Uterus (tissue), 4 donors: Measurements from ENCODE around the gene YWHAQ. TPM values are rescaled to one million over a fixed set of nuclear protein-coding genes. Genes with fewer than 3 reads are reported as not detected.
A peak's percentile ranks its signal among the peaks of the same experiment; 100 is the strongest.
"Not testable (repeated sequence)": the region's sequence is repeated elsewhere in the genome, so short reads cannot be mapped to it uniquely, and the experiment has no call there.

Experiments
- DNase-seq, 2 donors: peaks; one replicate each; pipeline ENCODE4 v3.0.0-alpha.2; 2019 to 2020
- H3K27ac ChIP-seq, 2 donors: fragments of 200-600 bp; sonication (generic); 1 replicate in 1 of 2; 2 replicates in 1 of 2; pipeline ENCODE4 v1.5.1; 2016 to 2018
- H3K27me3 ChIP-seq, 2 donors: fragments of 200-600 bp; sonication (generic); one replicate each; pipeline ENCODE4 v1.5.1; 2018 to 2019; ENCODE audit warnings: control low read depth in 1 of 2
- H3K36me3 ChIP-seq, 2 donors: fragments of 200-600 bp; sonication (generic); one replicate each; pipeline ENCODE4 v1.5.1; 2019; ENCODE audit warnings: control low read depth in 1 of 2
- H3K4me1 ChIP-seq, 2 donors: fragments of 200-600 bp; sonication (generic); one replicate each; pipeline ENCODE4 v1.5.1; 2018 to 2019; ENCODE audit warnings: control low read depth in 1 of 2
- H3K4me3 ChIP-seq, 2 donors: fragments of 200-600 bp; sonication (generic); 1 replicate in 1 of 2; 2 replicates in 1 of 2; pipeline ENCODE4 v1.5.1; 2018 to 2019; ENCODE audit warnings: mild to moderate bottlenecking in 1 of 2
- H3K9me3 ChIP-seq, 2 donors: fragments of 200-600 bp; sonication (generic); one replicate each; pipeline ENCODE4 v1.5.1; 2019; ENCODE audit warnings: control low read depth in 1 of 2
- POLR2A ChIP-seq, 2 donors: fragments of 450-650 bp; IDR thresholded peaks; one replicate each; pipeline ENCODE4 v1.6.1; 2016; ENCODE audit warnings: antibody characterized with exemption in 2 of 2, mild to moderate bottlenecking in 1 of 2, moderate library complexity in 1 of 2
- intact Hi-C: fragments of 100-400 bp; cut with DNase I; formaldehyde crosslinking; loops from one replicate; pipeline ENCODE4 v1.15.1; 2023; ENCODE audit warnings: low total_unique reads
- total RNA-seq, 4 donors: library from RNA; depleted of rRNA in 3 of 4; stranded (reverse); fragments of >200 nt in 3 of 4; gene quantifications; one replicate each; pipeline versions ENCODE4 v1.1.0 to v1.2.4, GENCODE V29; 2014 to 2023
- TF ChIP-seq, protein P1 (sequence below), 4 experiments: fragments of 200-600 bp in 2 of 4; fragments of 450-650 bp in 2 of 4; sonication (generic) in 2 of 4; IDR thresholded peaks; one replicate each; pipeline ENCODE4 v1.5.1; 2016 to 2019; ENCODE audit warnings: antibody characterized with exemption in 4 of 4, mild to moderate bottlenecking in 2 of 4, moderate library complexity in 1 of 4
- donor health status: DM: yes; HTN: yes; CAD: no.

YWHAQ gene
- total RNA-seq, 4 donors from 2014 or later: 155 to 275 (median 254) TPM

DNA sequence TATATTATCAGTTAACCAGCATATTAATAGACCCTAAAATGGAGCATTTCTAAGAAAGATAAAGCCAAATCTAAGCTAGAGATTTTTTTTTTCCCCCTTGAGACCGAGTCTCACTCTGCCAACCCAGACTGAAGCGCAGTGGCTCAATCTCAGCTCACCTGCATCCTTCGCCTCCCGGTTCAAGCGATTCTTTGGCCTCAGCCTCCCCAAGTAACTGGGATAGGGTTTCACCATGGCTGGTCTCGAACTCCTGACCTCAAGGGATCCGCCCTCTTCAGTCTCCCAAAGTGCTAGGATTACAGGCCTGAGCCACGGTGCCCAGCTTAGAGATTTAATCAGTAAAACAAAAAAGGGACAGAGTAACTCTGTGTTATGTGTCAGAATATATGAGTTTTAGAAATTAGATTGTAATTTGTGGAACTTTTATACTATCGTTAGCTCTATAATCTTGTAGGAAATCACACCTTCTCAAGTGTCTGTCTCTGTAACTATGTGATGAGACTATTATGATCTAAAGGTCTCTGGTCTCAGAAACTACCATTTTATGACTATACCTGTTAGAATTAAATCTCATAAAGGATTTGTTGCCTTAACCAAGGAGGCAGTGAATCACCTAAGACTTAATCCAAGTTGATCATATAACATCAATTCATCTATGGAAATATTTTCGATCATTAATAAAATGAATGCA is 34.0 kb downstream of the YWHAQ start:
- Histone ChIP-seq H3K27ac (no peak overlapping the region), H3K27me3 (no peaks in the 10 kb centered on the region), H3K36me3 (no peaks in the 10 kb centered on the region), H3K4me3 (no peak overlapping the region), H3K4me1 (peaks cover 0 to 6% of the 10 kb centered on the region in 2 donors), H3K9me3 (peaks cover 0 to 6% of the 10 kb centered on the region in 2 donors)
- no peak for DNase-seq
- intact Hi-C loops: no loop called here
- TF ChIP-seq, protein P1, sequence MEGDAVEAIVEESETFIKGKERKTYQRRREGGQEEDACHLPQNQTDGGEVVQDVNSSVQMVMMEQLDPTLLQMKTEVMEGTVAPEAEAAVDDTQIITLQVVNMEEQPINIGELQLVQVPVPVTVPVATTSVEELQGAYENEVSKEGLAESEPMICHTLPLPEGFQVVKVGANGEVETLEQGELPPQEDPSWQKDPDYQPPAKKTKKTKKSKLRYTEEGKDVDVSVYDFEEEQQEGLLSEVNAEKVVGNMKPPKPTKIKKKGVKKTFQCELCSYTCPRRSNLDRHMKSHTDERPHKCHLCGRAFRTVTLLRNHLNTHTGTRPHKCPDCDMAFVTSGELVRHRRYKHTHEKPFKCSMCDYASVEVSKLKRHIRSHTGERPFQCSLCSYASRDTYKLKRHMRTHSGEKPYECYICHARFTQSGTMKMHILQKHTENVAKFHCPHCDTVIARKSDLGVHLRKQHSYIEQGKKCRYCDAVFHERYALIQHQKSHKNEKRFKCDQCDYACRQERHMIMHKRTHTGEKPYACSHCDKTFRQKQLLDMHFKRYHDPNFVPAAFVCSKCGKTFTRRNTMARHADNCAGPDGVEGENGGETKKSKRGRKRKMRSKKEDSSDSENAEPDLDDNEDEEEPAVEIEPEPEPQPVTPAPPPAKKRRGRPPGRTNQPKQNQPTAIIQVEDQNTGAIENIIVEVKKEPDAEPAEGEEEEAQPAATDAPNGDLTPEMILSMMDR (IDR thresholded peaks at IDR 0.05): no peak
- no peak for TF ChIP-seq POLR2A (IDR thresholded peaks at IDR 0.05)

DNA sequence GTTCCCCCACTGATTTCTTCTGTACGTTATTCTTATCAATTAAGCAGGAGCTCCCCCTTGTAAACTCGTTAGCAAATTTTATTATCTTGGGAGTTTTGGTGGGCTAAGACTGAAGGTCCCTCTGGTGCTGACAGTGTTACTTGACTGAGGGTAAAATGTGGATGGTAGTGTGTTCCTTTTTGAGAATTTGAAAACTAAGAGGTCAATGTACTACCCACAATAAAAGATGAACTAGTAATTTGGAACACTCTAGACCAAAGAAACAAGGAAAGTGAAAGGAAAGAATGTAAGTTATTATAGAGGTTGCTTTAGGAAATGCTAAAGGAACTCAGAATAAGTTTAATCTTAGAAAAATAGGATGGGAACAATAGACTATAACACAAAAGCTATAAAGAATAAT is 35.1 kb downstream of the YWHAQ start:
- Histone ChIP-seq H3K4me1 (peaks cover 0 to 6% of the 10 kb centered on the region in 2 donors), H3K27me3 (no peaks in the 10 kb centered on the region), H3K36me3 (no peaks in the 10 kb centered on the region), H3K9me3 (peaks cover 0 to 6% of the 10 kb centered on the region in 2 donors), H3K4me3 (no peak overlapping the region), H3K27ac (no peak overlapping the region)
- TF ChIP-seq, protein P1 (IDR thresholded peaks at IDR 0.05): no peak
- no peak for TF ChIP-seq POLR2A (IDR thresholded peaks at IDR 0.05)
- DNase-seq: no peak
- intact Hi-C loops: no loop called here

DNA sequence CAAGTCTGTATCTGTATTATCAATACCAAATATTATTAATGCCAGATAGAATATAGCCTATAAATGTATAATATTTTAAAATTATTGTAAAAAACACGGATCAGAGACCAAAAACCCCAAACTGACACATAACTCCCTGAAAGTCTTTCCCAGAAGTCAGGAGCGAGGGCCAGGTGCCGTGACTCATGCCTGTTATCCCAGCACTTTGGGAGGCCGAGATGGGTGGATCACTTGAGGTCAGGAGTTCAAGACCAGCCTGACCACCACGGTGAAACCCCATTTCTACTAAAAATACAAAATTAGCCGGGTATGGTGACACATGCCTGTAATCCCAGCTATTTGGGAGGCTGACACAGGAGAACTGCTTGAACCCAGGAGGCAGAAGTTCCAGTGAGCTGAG is 35.5 kb downstream of the YWHAQ start:
- H3K4me3 ChIP-seq, H3K27me3 ChIP-seq, H3K36me3 ChIP-seq, DNase-seq, H3K9me3 ChIP-seq, intact Hi-C loops, H3K4me1 ChIP-seq: not testable (repeated sequence)
- H3K27ac ChIP-seq: peak overlapping the region in 1 of 2 donors; percentile 18

DNA sequence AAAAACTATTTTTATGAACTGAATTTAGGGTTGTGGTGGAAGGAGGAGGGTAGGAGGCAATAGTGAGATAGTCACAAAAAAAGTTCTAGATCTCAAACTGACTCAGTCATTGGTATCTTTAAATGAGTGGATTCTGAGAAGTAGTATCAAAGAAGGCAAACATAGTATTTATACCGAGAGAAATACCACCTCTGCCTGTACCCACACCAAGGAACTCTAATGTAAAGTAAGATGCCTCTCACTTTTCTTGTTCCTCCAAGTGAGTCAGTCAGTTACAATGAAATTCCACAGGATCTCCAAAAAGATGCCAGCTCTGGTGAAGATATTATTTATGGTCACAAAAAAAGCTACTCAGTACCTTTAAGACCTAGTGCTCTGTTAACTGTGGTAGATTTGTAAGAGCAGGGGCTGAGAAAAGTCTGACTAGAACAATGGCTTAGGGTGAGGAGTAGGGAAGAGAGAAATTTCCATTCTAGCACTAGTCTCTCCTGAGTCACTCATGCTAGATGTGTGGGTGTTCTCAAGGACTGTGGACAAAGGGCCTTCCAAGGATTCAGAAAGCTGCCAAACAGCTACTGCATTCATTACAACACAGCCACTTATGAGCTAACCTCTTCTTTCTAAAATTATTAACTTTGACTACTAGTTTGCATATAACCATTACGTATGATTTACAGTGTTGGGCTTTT is 36.3 kb downstream of the YWHAQ start:
- Histone ChIP-seq H3K9me3 (peaks cover 0 to under 1% of the 10 kb centered on the region in 2 donors), H3K4me1 (peaks cover 0 to 6% of the 10 kb centered on the region in 2 donors), H3K4me3 (no peak overlapping the region), H3K27me3 (no peaks in the 10 kb centered on the region), H3K27ac (peak overlapping the region in 1 of 2 donors; percentile 28), H3K36me3 (no peaks in the 10 kb centered on the region)
- TF ChIP-seq POLR2A (IDR thresholded peaks at IDR 0.05): no peak
- TF ChIP-seq, protein P1 (IDR thresholded peaks at IDR 0.05): no peak
- DNase-seq: peak in 1 of 2 donors; percentile 35
- intact Hi-C loops: no loop called here

DNA sequence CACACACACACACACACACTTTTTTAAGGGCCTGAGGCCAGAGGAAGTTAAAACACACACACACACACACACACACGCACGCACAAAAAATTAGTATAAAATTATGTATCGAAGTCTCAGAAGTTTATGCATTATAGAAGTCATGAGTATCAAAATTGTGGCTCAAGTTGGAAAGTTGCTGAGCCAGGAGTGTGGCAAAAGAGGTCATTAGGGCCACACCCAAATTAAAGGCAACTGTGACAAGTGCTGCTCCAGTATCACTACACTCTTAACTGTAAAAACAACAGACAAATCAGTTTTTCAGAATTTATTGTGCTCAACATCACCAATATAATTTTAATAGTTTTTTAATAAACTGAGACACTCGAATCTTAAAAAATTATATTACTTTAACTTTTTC is 36.9 kb downstream of the YWHAQ start:
- peaks cover 0 to 6% of the 10 kb centered on the region in 2 donors for H3K4me1 ChIP-seq

More for the DNA sequence above, 36.9 kb downstream of the YWHAQ start:
- H3K27me3 ChIP-seq: no peaks in the 10 kb centered on the region
- no peak overlapping the region for H3K27ac ChIP-seq
- H3K36me3 ChIP-seq: no peaks in the 10 kb centered on the region
- H3K4me3 ChIP-seq: no peak overlapping the region
- TF ChIP-seq, protein P1 (IDR thresholded peaks at IDR 0.05): no peak
- TF ChIP-seq POLR2A (IDR thresholded peaks at IDR 0.05): no peak
- H3K9me3 ChIP-seq: no peaks in the 10 kb centered on the region
- DNase-seq: no peak
- intact Hi-C loops: no loop called here
